Left ventricle myocardium superior (tissue), 1 donor: ENCODE data around the gene SHH. TPM values are rescaled to one million over a fixed set of nuclear protein-coding genes. Genes with fewer than 3 reads are reported as not detected.

Source experiments
- ATAC-seq: fragments of 200-7000 bp; cut with Tn5 transposase; one replicate; pipeline ENCODE4 v1.9.1; 2020; ENCODE audit warnings: mild to moderate bottlenecking, moderate library complexity
- DNase-seq: peaks from one replicate; pipeline ENCODE4 v3.0.0-alpha.2; 2020
- intact Hi-C: fragments of 100-400 bp; cut with micrococcal nuclease; formaldehyde crosslinking; loops from one replicate; pipeline ENCODE4 v1.11.0; 2022
- total RNA-seq: library from RNA; stranded (reverse); fragmentation: NEBNext Ultra II Directional; extraction: Animal tissue kit (Norgen Biotek cat#: 25700); gene quantifications from one replicate; pipeline ENCODE4 v1.2.1, GENCODE V29; 2021
- donor health status: DM: no; HTN: yes; CAD: no; lungs with severe emphysema.

SHH gene
- total RNA-seq, 1 donor from 2014 or later: not detected

GRCh38 chr7:155797262-155798250 is 14.7 kb downstream of the SHH start:
- DNase-seq: peak; percentile 26
- intact Hi-C loops: no loop called here
- peak; percentile 33 for ATAC-seq

- DNase-seq: peak; percentile 76
- intact Hi-C loops: no loop called here
- ATAC-seq: peak; percentile 89
Observed at GRCh38 chr7:155796381-155797261, 15.6 kb downstream of the SHH start.

GRCh38 chr7:155795951-155796350 is 16.3 kb downstream of the SHH start:
- DNase-seq: no peak
- no peak for ATAC-seq
- intact Hi-C loops: no loop called here

GRCh38 chr7:155795401-155795800 is 16.9 kb downstream of the SHH start:
- ATAC-seq: no peak
- intact Hi-C loops: no loop called here
- DNase-seq: no peak

- DNase-seq: no peak
- ATAC-seq: no peak
- intact Hi-C loops: no loop called here
Observed at GRCh38 chr7:155794196-155794595, 18.1 kb downstream of the SHH start.

- DNase-seq: no peak
- intact Hi-C loops: no loop called here
- ATAC-seq: no peak
Observed at GRCh38 chr7:155793720-155794119, 18.5 kb downstream of the SHH start.

GRCh38 chr7:155792999-155793560 is 19.2 kb downstream of the SHH start:
- intact Hi-C loops: no loop called here
- no peak for ATAC-seq
- DNase-seq: no peak

- intact Hi-C loops: no loop called here
- ATAC-seq (no peak), DNase-seq (no peak)
Observed at GRCh38 chr7:155792315-155792960, 19.8 kb downstream of the SHH start.

GRCh38 chr7:155791836-155792235 is 20.4 kb downstream of the SHH start:
- intact Hi-C loops: no loop called here
- ATAC-seq (no peak), DNase-seq (no peak)

- intact Hi-C loops: no loop called here
Observed at GRCh38 chr7:155791214-155791737, 21.0 kb downstream of the SHH start.

GRCh38 chr7:155790666-155791065 is 21.6 kb downstream of the SHH start:
- ATAC-seq: no peak
- DNase-seq: no peak
- intact Hi-C loops: no loop called here

More at GRCh38 chr7:155791214-155791737, 21.0 kb downstream of the SHH start:
- DNase-seq (no peak), ATAC-seq (no peak)

- intact Hi-C loops: no loop called here
- ATAC-seq (no peak), DNase-seq (no peak)
Observed at GRCh38 chr7:155789001-155789725, 23.1 kb downstream of the SHH start.

- intact Hi-C loops: no loop called here
- no peak for ATAC-seq
- no peak for DNase-seq
Observed at GRCh38 chr7:155788616-155789000, 23.7 kb downstream of the SHH start.

GRCh38 chr7:155787171-155787851 is 25.0 kb downstream of the SHH start:
- ATAC-seq (peak; percentile 66), DNase-seq (no peak)
- intact Hi-C loops: no loop called here

GRCh38 chr7:155786491-155786890 is 25.8 kb downstream of the SHH start:
- ATAC-seq: no peak
- DNase-seq: no peak
- intact Hi-C loops: no loop called here

- intact Hi-C loops: no loop called here
- ATAC-seq (no peak), DNase-seq (no peak)
Observed at GRCh38 chr7:155785536-155785935, 26.7 kb downstream of the SHH start.

- intact Hi-C loops: no loop called here
- DNase-seq (no peak), ATAC-seq (no peak)
Observed at GRCh38 chr7:155782466-155782865, 29.8 kb downstream of the SHH start.

GRCh38 chr7:155781433-155781832 is 30.8 kb downstream of the SHH start:
- intact Hi-C loops: no loop called here
- ATAC-seq: no peak
- no peak for DNase-seq
